IPS-11a (cell line): Measurements from ENCODE around the gene FIG4.
"Not testable (repeated sequence)": the region's sequence is repeated elsewhere in the genome, so short reads cannot be mapped to it uniquely, and the experiment has no call there.

Experiments used
- H3K4me3 ChIP-seq: one replicate; pipeline ENCODE4 v1.5.1; 2013; ENCODE audit warnings: low read depth, low read length, control low read depth

FIG4 gene

GRCh38 chr6:109759098-109759955 lies 68.2 kb downstream of the FIG4 start:
- no peak overlapping the region for H3K4me3 ChIP-seq

- no peak overlapping the region for H3K4me3 ChIP-seq
These were observed 69.1 kb downstream of the FIG4 start for GRCh38 chr6:109760208-109760607.

- H3K4me3 ChIP-seq = no peak overlapping the region
These were observed 71.1 kb downstream of the FIG4 start for GRCh38 chr6:109762166-109762565.

DNA sequence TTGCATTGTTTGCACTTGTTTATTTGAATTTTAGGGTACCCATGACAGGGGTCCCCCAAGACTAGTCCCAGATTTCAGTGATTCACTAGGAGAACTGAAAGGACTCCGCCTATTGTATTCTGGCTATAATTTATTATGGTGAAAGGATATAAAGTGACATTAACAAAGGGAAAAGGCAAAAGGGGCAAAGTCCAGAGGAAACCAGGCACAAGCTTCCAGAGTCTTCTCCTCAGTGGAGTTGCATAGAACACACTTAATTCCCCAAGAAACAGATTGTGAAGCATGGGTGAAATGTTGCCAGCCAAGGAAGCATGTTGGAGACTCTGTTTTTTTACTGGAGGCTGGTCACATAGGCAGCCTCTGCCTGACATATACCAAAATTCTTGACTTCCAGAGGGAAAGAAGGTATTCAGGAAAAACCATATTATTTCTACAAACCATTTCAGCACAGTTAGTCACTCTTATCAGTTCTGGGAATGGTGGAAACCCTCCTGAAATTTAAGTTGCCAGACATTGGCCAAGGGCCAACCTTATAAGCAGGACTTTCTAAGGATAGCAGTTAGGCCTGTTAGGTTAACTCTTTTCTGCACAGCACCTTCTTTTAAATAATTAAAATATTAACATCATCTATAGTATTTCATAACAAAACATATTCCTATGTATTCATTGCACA lies 71.8 kb downstream of the FIG4 start:
- H3K4me3 ChIP-seq = no peak overlapping the region

GRCh38 chr6:109766167-109766566 lies 75.1 kb downstream of the FIG4 start:
- no peak overlapping the region for H3K4me3 ChIP-seq

GRCh38 chr6:109767961-109768360 lies 76.9 kb downstream of the FIG4 start:
- no peak overlapping the region for H3K4me3 ChIP-seq

DNA sequence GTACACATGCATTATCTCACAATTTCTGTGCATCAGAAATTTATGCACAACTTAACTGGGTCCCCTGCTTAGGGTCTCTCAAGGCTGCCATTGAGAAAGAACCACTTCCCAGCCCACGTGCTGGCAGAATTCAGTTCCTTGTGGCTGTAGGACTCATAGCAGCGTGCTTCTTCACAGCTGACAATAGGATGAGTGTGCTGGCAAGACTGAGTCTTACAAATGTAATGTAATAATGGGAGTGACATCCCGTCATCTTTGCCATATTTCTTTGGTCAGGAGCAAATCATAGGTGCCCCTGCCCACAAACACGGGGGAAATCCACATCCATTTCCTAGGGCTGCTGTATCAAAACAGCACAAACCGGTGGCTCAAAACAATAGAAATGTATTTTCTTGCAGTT lies 77.4 kb downstream of the FIG4 start:
- H3K4me3 ChIP-seq = no peak overlapping the region

- H3K4me3 ChIP-seq = no peak overlapping the region
These were observed 78.1 kb downstream of the FIG4 start for GRCh38 chr6:109769213-109769612.

GRCh38 chr6:109770047-109770446 lies 79.0 kb downstream of the FIG4 start:
- no peak overlapping the region for H3K4me3 ChIP-seq

DNA sequence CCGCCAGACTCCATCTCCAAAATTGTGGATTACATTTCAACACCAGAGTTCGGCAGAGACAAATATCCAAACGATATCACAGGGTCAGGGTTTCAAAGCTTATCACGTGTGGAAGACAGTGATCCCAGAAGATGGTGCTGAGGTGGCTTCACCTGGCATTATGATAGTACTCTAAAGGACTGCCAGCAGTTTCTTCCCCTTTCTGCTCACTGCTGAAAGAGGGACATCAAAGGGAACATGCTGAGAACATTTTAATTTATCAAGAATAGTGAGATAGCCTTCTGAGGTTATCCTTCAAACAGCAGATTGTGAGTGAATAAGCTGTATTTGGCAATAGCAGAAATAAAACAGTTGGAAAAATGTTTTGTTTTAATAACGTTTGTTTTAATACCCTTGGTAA lies 79.7 kb downstream of the FIG4 start:
- no peak overlapping the region for H3K4me3 ChIP-seq

DNA sequence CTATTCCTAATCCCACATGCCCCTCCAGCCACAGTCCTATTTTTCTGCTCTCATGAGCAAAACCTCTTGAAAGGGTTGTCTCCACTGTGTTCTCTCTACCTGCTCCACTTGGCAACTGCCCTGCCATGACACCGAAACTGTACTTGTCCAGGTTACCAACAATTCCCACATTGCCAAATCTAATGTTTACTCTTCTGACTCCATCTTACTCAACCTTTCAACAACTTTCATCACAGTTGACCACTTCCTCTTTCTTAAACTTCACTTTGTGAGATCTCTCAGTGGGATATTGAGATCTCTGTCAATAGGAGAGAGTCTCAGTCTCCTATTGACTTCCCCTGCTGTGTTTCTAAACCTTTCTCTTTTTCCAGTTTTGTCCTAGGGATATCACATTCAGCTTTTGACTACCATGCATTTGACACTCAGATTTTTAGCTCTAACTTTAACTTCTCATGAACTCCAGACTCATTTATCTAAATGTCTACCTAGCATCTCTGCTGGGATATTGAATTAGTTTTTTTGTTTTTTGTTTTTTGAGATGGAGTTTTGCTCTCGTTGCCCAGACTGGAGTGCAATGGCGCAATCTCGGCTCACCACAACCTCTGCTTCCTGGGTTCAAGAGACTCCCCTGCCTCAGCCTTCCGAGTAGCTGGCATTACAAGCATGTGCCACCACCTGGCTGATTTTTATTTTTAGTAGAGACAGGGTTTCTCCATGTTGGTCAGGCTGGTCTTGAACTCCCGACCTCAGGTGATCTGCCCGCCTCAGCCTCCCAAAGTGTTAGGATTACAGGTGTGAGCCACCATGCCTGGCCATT lies 81.1 kb downstream of the FIG4 start:
- not testable (repeated sequence) for H3K4me3 ChIP-seq

DNA sequence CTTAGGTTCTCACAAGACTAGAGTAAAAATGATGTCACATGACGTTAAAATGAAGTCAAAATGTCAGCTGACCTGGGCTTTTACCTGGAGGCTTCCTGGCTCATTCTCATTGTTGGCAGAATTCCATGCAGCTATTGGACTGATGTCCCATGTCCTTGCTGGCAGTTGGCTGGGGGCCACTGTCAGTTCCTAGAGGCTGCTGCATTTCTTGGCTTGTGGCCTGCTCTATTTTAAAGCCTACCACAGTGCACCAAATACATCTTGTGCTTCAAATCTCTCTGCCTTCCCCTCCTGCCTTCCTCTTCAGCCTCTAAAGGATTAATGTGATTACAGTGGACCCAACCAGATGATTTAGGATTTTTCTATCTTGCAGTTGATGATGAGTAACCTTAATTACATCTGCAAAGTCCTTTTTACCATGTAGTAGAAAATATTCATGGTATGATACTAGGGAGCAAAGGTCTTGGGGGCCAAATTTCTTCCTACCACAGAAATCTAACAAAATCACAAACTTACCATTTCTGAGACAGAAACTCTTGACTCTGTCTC lies 81.9 kb downstream of the FIG4 start:
- no peak overlapping the region for H3K4me3 ChIP-seq

DNA sequence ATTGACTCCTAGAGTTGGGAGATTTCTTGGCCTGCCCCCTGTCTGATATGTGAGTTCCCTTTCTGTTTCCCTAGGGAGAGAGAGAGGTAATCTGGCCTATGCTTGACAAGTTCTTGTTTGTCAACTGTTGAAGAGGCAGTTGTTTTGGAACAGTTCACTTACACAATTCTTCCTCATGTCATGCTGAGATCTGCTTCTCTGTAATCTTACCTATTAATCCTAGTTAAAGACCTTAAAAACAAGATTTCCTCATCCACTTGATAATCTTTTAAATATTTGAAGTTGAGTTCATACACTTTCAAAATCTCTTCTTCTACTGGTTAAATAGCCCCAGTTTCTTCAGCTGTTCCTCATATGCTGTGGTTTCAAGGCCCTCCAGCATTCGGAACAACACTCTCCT lies 89.9 kb downstream of the FIG4 start:
- H3K4me3 ChIP-seq = no peak overlapping the region

GRCh38 chr6:109782491-109782999 lies 91.4 kb downstream of the FIG4 start:
- no peak overlapping the region for H3K4me3 ChIP-seq

DNA sequence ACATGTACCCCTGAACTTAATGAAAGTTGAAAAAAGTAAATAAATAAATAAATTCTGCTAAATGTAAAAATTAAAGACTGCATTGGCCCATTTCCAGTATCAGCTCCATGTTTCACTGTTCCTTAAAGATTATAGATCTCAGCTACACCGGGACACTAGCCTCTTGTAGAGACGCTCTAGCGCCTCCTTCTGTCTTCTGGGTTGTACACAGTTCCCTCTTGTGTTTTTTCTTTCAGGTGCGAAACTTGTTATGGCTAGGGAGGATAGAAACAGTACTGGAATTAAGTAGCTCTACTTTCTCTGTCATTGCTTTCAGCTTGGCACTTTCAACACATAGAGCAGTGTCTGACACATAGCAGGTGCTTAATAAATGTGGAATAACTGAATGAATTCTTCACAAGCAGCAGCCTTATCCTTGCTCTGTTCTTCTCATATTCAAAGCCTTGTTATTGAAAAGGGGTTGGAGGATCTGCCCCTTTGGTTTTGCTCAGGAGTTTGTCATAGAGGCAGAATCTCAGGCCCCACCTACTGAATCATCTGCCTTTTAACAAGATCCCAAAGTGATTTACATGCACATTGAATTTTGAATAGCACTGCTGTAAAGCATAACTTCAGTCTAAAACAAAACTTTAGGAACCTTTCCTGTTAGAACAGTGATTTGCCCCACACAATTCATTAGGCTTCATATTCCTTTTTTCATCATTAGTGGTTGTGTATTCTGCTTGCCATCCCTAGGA lies 92.3 kb downstream of the FIG4 start:
- H3K4me3 ChIP-seq = no peak overlapping the region

DNA sequence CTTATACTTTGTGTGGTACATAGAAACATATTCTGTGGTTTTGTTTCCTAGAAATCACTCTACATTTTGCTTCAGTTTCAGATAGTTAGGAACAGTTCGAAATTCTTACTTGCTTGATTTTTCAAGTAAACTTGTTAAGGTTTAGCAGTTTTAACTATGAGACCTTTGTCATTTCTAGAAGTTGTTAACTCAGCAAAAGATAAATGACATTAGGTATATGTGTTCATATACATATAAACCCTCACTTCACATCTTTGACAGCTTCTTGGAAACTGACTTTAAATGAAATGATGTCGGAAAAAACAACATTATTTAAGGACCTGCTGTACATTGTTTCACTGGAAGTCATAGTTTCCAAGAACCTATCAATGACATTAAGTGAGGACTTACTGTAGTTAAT lies 96.2 kb downstream of the FIG4 start:
- no peak overlapping the region for H3K4me3 ChIP-seq

GRCh38 chr6:109788687-109789086 lies 97.6 kb downstream of the FIG4 start:
- H3K4me3 ChIP-seq = no peak overlapping the region

- H3K4me3 ChIP-seq = no peak overlapping the region
These were observed 99.0 kb downstream of the FIG4 start for GRCh38 chr6:109790131-109790530.

DNA sequence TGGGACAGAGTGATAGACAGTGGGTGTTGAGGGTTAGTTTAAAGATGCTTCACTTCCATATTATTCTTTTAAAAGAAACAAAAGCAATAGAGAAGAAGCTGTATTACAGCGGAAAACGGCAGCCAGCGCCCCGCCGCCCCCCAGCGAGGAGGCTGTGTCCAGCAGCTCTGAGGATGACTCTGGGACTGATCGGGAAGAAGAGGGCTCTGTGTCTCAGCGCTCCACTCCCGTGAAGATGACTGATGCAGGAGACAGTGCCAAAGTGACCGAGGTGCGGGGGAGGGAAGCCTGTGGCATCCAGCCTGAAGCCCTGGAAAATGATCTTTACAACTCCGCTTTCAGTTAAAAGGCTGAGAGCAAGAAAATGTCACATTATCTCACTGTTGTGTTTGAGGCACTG lies 100.2 kb downstream of the FIG4 start:
- no peak overlapping the region for H3K4me3 ChIP-seq

GRCh38 chr6:109793021-109793420 lies 101.9 kb downstream of the FIG4 start:
- no peak overlapping the region for H3K4me3 ChIP-seq
